Activated CD4-positive, alpha-beta memory T cell treated with anti-CD3 and anti-CD28 coated beads, Interleukin-2, amount 10 ng/mL, durations not matched to agents 7 days and 5 days (primary cell): ENCODE data around the gene HOXD3. TPM values are rescaled to one million over a fixed set of nuclear protein-coding genes. Genes with fewer than 3 reads are reported as not detected.
A peak's percentile ranks its signal among the peaks of the same experiment; 100 is the strongest.

ENCODE experiments used
- CTCF ChIA-PET: fragments of 350-600 bp; sonication (Branson Sonifier 250); formaldehyde crosslinking; loops from one replicate; lab custom pipeline; 2021; ENCODE audit warnings: antibody characterized with exemption, inconsistent platforms; lab: Charles Lee
- POLR2A ChIA-PET: fragments of 350-600 bp; sonication (Branson Sonifier 250); formaldehyde crosslinking; loops from one replicate; lab custom pipeline; 2021; ENCODE audit warnings: antibody characterized with exemption; lab: Charles Lee
- DNase-seq: peaks from one replicate; pipeline ENCODE4 v3.0.0-alpha.2; 2020
- H3K27ac Mint-ChIP-seq: one replicate; pipeline ENCODE4 v1.8.0; 2021; ENCODE audit warnings: mild to moderate bottlenecking, mixed read lengths
- H3K27me3 Mint-ChIP-seq: one replicate; pipeline ENCODE4 v1.8.0; 2021; ENCODE audit warnings: mixed read lengths
- H3K36me3 Mint-ChIP-seq: one replicate; pipeline ENCODE4 v1.8.0; 2021; ENCODE audit warnings: low read depth, mixed read lengths
- H3K4me1 Mint-ChIP-seq: one replicate; pipeline ENCODE4 v1.8.0; 2021; ENCODE audit warnings: mixed read lengths
- H3K4me3 Mint-ChIP-seq: one replicate; pipeline ENCODE4 v1.8.0; 2021; ENCODE audit warnings: mild to moderate bottlenecking, mixed read lengths
- H3K9me3 Mint-ChIP-seq: one replicate; pipeline ENCODE4 v1.8.0; 2021; ENCODE audit warnings: mixed read lengths
- total RNA-seq, 2 experiments: library from RNA; stranded (reverse); gene quantifications; one replicate each; pipeline ENCODE4 v1.2.3, GENCODE V29; 2021

Gene HOXD3
- total RNA-seq, 2 experiments from 2014 or later, result not detected

GRCh38 chr2:176140513-176141317 is 16.4 kb upstream of the HOXD3 start:
- H3K4me3 Mint-ChIP-seq, result peak overlapping the region; percentile 9
- no peaks in the 10 kb centered on the region for H3K36me3 Mint-ChIP-seq
- DNase-seq, result peak; percentile 70
- H3K27ac Mint-ChIP-seq, result no peak overlapping the region
- H3K27me3 Mint-ChIP-seq, result peaks cover 74% of the 10 kb centered on the region
- peaks cover 22% of the 10 kb centered on the region for H3K4me1 Mint-ChIP-seq
- CTCF ChIA-PET, result interaction anchor here (0.6 to 3.6 kb wide), 25 partner anchors 9 to 1007 kb away, joined by 3 to 64 read pairs (median 4); no protein-coding TSS in a partner anchor
- H3K9me3 Mint-ChIP-seq, result no peaks in the 10 kb centered on the region
- POLR2A ChIA-PET, result interaction anchor here (0.7 to 1.0 kb wide), 2 partner anchors 10 to 21 kb away, joined by 3 read pairs; no protein-coding TSS in a partner anchor

DNA sequence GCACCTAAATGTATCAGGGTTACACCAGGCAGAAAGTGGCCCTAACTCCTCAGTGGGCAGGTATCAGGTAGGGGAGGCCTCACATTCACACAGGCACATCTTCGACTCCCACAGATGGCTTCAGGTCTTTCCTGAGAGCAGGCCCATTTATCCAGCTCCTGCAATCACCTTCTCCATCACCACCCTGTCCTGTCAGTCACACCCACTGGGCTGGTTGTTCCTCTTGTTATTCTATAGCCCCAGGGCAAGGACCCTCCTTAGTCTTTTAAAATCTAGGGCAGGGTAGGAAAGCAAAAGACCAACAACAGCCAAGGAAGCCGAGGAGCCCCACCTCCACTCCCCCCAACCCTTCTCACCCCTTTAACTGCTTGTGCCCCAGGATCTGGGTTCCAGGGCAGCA is 14.8 kb upstream of the HOXD3 start:
- Mint-ChIP-seq H3K36me3 (no peaks in the 10 kb centered on the region), H3K4me1 (peaks cover 19% of the 10 kb centered on the region), H3K4me3 (no peak overlapping the region), H3K9me3 (no peaks in the 10 kb centered on the region), H3K27ac (no peak overlapping the region), H3K27me3 (peaks cover 75% of the 10 kb centered on the region)
- DNase-seq, result no peak
- CTCF ChIA-PET, result interaction anchor here (1.2 kb wide), 1 partner anchor 413 kb away, joined by 3 read pairs; no protein-coding TSS in a partner anchor
- POLR2A ChIA-PET, result no interaction called here

DNA sequence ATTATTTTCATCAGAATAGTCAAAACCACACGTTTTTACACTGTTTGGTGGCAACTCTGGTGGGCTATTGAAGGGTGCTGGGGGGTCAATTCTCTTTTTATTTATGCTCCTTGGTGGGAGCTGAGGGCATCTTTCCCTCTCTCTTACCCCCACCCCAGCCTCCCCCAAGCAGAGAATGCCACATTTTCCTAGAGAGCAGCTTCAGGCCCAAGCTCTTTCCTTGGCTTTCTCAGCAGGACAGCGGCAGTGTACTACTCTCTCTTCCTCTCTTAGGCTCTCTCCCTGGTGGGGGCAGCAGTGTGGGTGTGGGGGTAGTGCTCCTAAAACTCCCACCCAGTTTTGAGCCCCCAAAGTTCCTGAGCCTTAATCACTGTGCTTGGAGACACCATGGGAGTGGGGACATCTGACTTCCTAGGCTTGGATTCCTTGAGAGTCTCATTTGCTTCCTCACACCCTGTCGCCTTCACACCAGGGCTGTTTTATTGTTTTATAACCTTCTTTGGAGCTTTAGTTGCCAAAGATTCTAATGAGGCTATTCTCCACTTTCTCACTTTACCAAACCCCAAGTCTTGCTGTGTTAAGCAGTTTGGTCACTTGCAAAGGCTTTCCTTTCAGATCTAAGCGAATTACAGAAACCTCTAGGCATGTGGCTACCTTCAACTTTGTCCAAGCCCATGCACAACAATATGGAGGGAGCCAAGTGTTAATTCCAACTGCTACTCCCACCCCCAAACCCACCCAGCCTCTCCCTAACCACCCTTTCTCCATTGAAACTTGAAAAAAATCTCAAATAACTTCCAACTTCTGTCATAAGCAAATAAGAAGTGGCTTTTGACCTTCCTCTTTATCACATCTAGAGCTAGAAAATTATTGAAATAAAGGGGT is 11.8 kb upstream of the HOXD3 start:
- DNase-seq, result no peak
- H3K9me3 Mint-ChIP-seq, result no peaks in the 10 kb centered on the region
- H3K27me3 Mint-ChIP-seq, result peaks cover 79% of the 10 kb centered on the region

DNA sequence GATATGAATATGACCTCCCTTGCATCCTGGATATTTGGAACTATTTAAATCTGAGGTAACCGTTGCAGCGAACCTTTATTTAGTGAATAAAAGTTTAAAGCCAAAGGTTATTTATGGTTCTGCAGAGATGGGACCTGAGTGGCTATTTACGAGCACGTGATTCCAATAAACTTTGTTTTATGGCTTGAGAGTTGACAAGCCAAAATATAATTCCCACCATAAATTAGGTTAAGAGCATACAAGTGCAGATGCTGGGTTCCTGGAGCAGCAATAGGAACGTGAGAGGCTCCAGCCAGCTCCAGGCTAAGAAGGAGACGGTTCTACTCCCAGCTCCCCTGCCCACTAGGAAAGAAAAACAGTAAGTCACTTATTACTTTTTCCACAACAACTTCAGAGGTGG is 11.0 kb upstream of the HOXD3 start:
- H3K36me3 Mint-ChIP-seq, result no peaks in the 10 kb centered on the region
- H3K27me3 Mint-ChIP-seq, result peaks cover 81% of the 10 kb centered on the region
- ChIA-PET CTCF (interaction anchor here (0.6 kb wide), 1 partner anchor 486 kb away, joined by 3 read pairs; no protein-coding TSS in a partner anchor), POLR2A (no interaction called here)
- DNase-seq, result no peak
- no peak overlapping the region for H3K4me3 Mint-ChIP-seq
- no peak overlapping the region for H3K27ac Mint-ChIP-seq
- no peaks in the 10 kb centered on the region for H3K9me3 Mint-ChIP-seq
- H3K4me1 Mint-ChIP-seq, result peaks cover 3% of the 10 kb centered on the region

More for the DNA sequence above, 11.8 kb upstream of the HOXD3 start:
- Mint-ChIP-seq H3K4me1 (peaks cover 7% of the 10 kb centered on the region), H3K4me3 (no peak overlapping the region), H3K36me3 (no peaks in the 10 kb centered on the region), H3K27ac (no peak overlapping the region)
- CTCF ChIA-PET, result interaction anchor here (0.6 to 3.3 kb wide), 3 partner anchors 310 to 487 kb away, joined by 3 to 13 read pairs (median 4); no protein-coding TSS in a partner anchor
- POLR2A ChIA-PET, result no interaction called here

DNA sequence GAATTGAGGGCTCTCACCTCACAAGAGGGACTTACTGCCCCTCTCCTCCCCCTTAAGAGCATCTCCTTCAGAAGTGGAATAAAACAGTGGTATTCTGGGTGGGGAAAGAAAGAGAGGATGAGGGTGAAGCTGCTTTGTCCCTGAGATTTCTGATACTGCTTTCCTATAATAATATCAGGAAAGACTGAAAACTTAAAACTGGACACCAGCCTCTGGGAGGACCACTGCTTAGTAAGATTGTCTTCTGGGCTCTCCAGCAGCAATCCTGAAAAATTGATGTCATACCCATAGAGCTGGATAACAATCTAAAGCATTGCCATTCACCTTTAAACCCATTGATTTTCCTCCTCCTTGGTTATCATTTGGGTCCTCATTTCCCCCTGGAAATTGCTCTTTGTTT is 10.5 kb upstream of the HOXD3 start:
- H3K4me3 Mint-ChIP-seq, result no peak overlapping the region
- no peak for DNase-seq
- H3K9me3 Mint-ChIP-seq, result no peaks in the 10 kb centered on the region
- ChIA-PET POLR2A (no interaction called here), CTCF (no interaction called here)
- H3K27ac Mint-ChIP-seq, result no peak overlapping the region
- no peaks in the 10 kb centered on the region for H3K36me3 Mint-ChIP-seq
- H3K27me3 Mint-ChIP-seq, result peaks cover 81% of the 10 kb centered on the region
- H3K4me1 Mint-ChIP-seq, result no peaks in the 10 kb centered on the region

- no peaks in the 10 kb centered on the region for H3K4me1 Mint-ChIP-seq
- H3K9me3 Mint-ChIP-seq, result no peaks in the 10 kb centered on the region
- H3K36me3 Mint-ChIP-seq, result no peaks in the 10 kb centered on the region
- no peak overlapping the region for H3K27ac Mint-ChIP-seq
- H3K27me3 Mint-ChIP-seq, result peaks cover 79% of the 10 kb centered on the region
- ChIA-PET POLR2A (no interaction called here), CTCF (no interaction called here)
- no peak for DNase-seq
- H3K4me3 Mint-ChIP-seq, result no peak overlapping the region
Measured at GRCh38 chr2:176147210-176147799, 9.8 kb upstream of the HOXD3 start.

- ChIA-PET CTCF (no interaction called here), POLR2A (no interaction called here)
- Mint-ChIP-seq H3K27ac (no peak overlapping the region), H3K4me3 (no peak overlapping the region), H3K4me1 (no peaks in the 10 kb centered on the region), H3K9me3 (no peaks in the 10 kb centered on the region), H3K36me3 (no peaks in the 10 kb centered on the region), H3K27me3 (peaks cover 81% of the 10 kb centered on the region)
- no peak for DNase-seq
Measured at GRCh38 chr2:176147800-176148496, 9.2 kb upstream of the HOXD3 start.

DNA sequence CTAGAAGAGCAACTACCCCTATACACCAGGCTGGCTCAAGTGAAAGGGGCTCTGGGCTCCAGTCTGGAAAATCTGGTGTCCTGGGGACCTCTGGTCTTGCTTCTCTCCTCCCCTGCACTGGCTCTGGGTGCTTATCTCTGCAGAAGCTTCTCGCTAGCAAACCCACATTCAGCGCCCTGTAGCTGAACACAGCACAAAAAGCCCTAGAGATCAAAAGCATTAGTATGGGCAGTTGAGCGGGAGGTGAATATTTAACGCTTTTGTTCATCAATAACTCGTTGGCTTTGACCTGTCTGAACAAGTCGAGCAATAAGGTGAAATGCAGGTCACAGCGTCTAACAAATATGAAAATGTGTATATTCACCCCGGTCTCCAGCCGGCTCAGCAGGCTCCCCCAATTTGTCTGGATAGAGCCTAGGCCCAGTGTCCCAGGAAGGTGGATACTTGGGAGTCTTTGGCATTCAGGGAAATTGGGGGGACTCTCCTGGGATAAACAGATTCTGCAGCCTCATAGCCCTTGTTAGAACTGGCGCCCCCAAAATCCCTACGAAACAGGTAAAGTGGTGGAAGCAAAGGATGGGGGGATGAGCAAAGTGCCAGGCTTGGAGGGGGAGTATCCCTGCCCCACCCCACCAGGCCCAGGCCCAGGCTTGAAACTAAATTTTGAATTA is 8.2 kb upstream of the HOXD3 start:
- no peak overlapping the region for H3K4me3 Mint-ChIP-seq
- no peaks in the 10 kb centered on the region for H3K36me3 Mint-ChIP-seq
- CTCF ChIA-PET, result no interaction called here
- POLR2A ChIA-PET, result no interaction called here
- DNase-seq, result no peak
- H3K9me3 Mint-ChIP-seq, result no peaks in the 10 kb centered on the region
- H3K4me1 Mint-ChIP-seq, result no peaks in the 10 kb centered on the region
- peaks cover 84% of the 10 kb centered on the region for H3K27me3 Mint-ChIP-seq
- no peak overlapping the region for H3K27ac Mint-ChIP-seq

DNA sequence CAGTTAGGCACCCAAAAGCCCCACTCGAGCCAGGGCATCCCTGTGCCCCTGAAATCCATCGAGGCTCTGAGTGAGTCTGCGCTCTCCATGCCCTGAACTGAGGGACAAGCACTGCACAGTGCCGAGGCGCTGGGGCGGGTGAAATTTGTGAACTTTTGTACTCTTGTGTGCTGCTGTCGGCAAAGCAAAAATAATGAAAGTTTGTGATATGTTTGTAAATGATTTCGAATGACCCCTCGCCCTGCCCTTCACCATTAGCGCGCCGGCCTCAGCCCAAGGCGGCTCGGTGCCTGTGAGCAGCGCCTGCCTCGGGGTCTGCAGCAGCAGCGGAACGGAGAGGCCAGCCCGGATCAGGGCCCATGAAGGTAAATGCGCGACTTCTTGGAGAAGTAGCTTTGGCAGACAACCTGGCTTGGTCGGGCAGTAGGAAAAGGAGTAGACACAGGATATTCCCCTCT is 7.6 kb upstream of the HOXD3 start:
- H3K4me1 Mint-ChIP-seq, result no peaks in the 10 kb centered on the region
- DNase-seq, result no peak
- H3K27ac Mint-ChIP-seq, result no peak overlapping the region
- peaks cover 85% of the 10 kb centered on the region for H3K27me3 Mint-ChIP-seq
- POLR2A ChIA-PET, result no interaction called here
- no peaks in the 10 kb centered on the region for H3K36me3 Mint-ChIP-seq
- no peak overlapping the region for H3K4me3 Mint-ChIP-seq
- H3K9me3 Mint-ChIP-seq, result no peaks in the 10 kb centered on the region
- CTCF ChIA-PET, result no interaction called here

- POLR2A ChIA-PET, result interaction anchor here (1.0 kb wide), 1 partner anchor 10 kb away, joined by 3 read pairs; no protein-coding TSS in a partner anchor
- no peaks in the 10 kb centered on the region for H3K36me3 Mint-ChIP-seq
- DNase-seq, result no peak
- H3K4me1 Mint-ChIP-seq, result no peaks in the 10 kb centered on the region
- CTCF ChIA-PET, result interaction anchor here (1.0 to 1.3 kb wide), 2 partner anchors 10 to 11 kb away, joined by 3 to 6 read pairs; no protein-coding TSS in a partner anchor
- H3K27me3 Mint-ChIP-seq, result peaks cover 87% of the 10 kb centered on the region
- no peak overlapping the region for H3K4me3 Mint-ChIP-seq
- H3K27ac Mint-ChIP-seq, result no peak overlapping the region
- H3K9me3 Mint-ChIP-seq, result no peaks in the 10 kb centered on the region
Measured at GRCh38 chr2:176149939-176150583, 7.0 kb upstream of the HOXD3 start.

GRCh38 chr2:176150584-176151441 is 6.3 kb upstream of the HOXD3 start:
- Mint-ChIP-seq H3K27me3 (peaks cover 87% of the 10 kb centered on the region), H3K27ac (no peak overlapping the region), H3K9me3 (no peaks in the 10 kb centered on the region), H3K4me1 (no peaks in the 10 kb centered on the region), H3K36me3 (no peaks in the 10 kb centered on the region), H3K4me3 (no peak overlapping the region)
- no peak for DNase-seq
- ChIA-PET POLR2A (interaction anchor here (1.0 kb wide), 1 partner anchor 10 kb away, joined by 3 read pairs; no protein-coding TSS in a partner anchor), CTCF (interaction anchor here (1.0 to 1.3 kb wide), 3 partner anchors 10 to 404 kb away, joined by 3 to 6 read pairs (median 3); no protein-coding TSS in a partner anchor)
